Measurements from ENCODE around the gene KRTAP1-5.

GRCh38 chr17:41069031-41069430 is 42.0 kb upstream of the KRTAP1-5 start:
- no peak for TF ChIP-seq CTCF (IDR thresholded peaks at IDR 0.05)
- no peak for TF ChIP-seq POLR2A (IDR thresholded peaks at IDR 0.05)

All from body of pancreas (tissue), 4 donors.